Lung (tissue), 12 donors: Measurements from ENCODE around the gene NXNL1. TPM values are rescaled to one million over a fixed set of nuclear protein-coding genes. Genes with fewer than 3 reads are reported as not detected.
A peak's percentile ranks its signal among the peaks of the same experiment; 100 is the strongest.

Source experiments
- ATAC-seq: fragments of 200-7000 bp; cut with Tn5 transposase; one replicate; pipeline ENCODE4 v1.9.1; 2020; ENCODE audit warnings: moderate number of reproducible peaks; ENCODE audit not compliant: insufficient read depth, low FRiP score
- DNase-seq, 3 donors: peaks; one replicate each; pipeline ENCODE4 v3.0.0-alpha.2; 2013 to 2017
- H3K27ac ChIP-seq, 2 donors: one replicate each; pipeline ENCODE4 v1.5.1; 2013; ENCODE audit warnings: mild to moderate bottlenecking in 2 of 2, moderate library complexity in 2 of 2, control low read depth in 1 of 2, inconsistent platforms in 1 of 2, low read depth in 1 of 2, low read length in 1 of 2
- H3K27me3 ChIP-seq, 3 donors: one replicate each; pipeline ENCODE4 v1.5.1; 2013; ENCODE audit warnings: low read length in 2 of 3; ENCODE audit not compliant: control insufficient read depth in 3 of 3, insufficient read depth in 3 of 3
- H3K36me3 ChIP-seq, 4 donors: one replicate each; pipeline ENCODE4 v1.5.1; 2013; ENCODE audit warnings: low read length in 4 of 4, mild to moderate bottlenecking in 1 of 4, moderate library complexity in 1 of 4; ENCODE audit not compliant: control insufficient read depth in 4 of 4, insufficient read depth in 4 of 4
- H3K4me1 ChIP-seq, 5 donors: one replicate each; pipeline ENCODE4 v1.5.1; 2013; ENCODE audit warnings: low read length in 5 of 5, mild to moderate bottlenecking in 2 of 5, moderate library complexity in 1 of 5; ENCODE audit not compliant: control insufficient read depth in 5 of 5, insufficient read depth in 5 of 5
- H3K4me3 ChIP-seq: one replicate; pipeline ENCODE4 v1.5.1; 2013; ENCODE audit warnings: mild to moderate bottlenecking, control low read depth, moderate library complexity
- H3K9ac ChIP-seq, 2 donors: one replicate each; pipeline ENCODE4 v1.5.1; 2013; ENCODE audit warnings: low read length in 2 of 2, control low read depth in 1 of 2; ENCODE audit not compliant: insufficient read depth in 1 of 2
- H3K9me3 ChIP-seq, 4 donors: one replicate each; pipeline ENCODE4 v1.5.1; 2013; ENCODE audit warnings: low read length in 3 of 4, mild to moderate bottlenecking in 1 of 4, moderate library complexity in 1 of 4; ENCODE audit not compliant: control insufficient read depth in 4 of 4, insufficient read depth in 3 of 4
- CTCF ChIP-seq: IDR thresholded peaks from 2 replicates; pipeline ENCODE4 v1.5.1; 2012; ENCODE audit warnings: mild to moderate bottlenecking; ENCODE audit errors: control extremely low read depth, extremely low read depth
- WGBS, 2 donors: extraction: QIAGEN DNeasy Blood & Tissue Kit; methylation state at CpG; one replicate each; pipeline ENCODE4 v1.1.7; 2013; 5-methylcytosine and 5-hydroxymethylcytosine counted together
- polyA plus RNA-seq, 2 donors: library from polyadenylated mRNA; stranded (reverse); fragments of 200-250 nt; gene quantifications; one replicate each; pipeline ENCODE4 v1.2.1, GENCODE V29; 2013
- total RNA-seq, 2 donors: library from RNA; depleted of rRNA in 1 of 2; stranded (reverse); fragments of >200 nt in 1 of 2; gene quantifications; one replicate each; pipeline ENCODE4 v1.2.1, GENCODE V29; 2014 to 2021
- donor health status: control.
- donor health status: control.
- donor health status: Bipolar disorder and iron deficiency.
- donor health status: healthy.
- donor health status: DM: yes; HTN: yes; CAD: no.

The NXNL1 gene
- total and polyA plus RNA-seq, 4 donors, result not detected

DNA sequence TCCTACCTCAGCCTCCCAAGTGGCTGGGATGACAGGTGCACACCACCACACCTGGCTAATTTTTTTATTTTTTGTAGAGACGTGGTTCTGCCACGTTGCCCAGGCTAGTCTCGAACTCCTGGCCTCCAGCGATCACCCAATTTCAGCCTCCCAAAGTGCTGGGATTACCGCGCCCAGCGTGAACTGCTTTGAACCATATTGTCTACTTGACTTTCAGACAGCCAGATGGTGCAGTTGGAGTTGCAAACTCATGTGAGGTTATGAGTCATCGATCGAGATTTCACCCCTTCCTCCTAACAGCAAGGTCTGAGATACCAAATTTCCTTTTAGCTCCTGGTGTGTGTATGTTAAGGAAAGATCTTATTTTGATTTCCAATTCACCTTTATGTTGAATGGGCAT, 12.3 kb upstream of the NXNL1 start:
- Histone ChIP-seq H3K27me3 (no peaks in the 10 kb centered on the region), H3K9me3 (no peaks in the 10 kb centered on the region), H3K27ac (peak overlapping the region in 1 of 2 donors; percentile 55), H3K36me3 (peaks cover 0 to 2% (median 0%) of the 10 kb centered on the region in 4 donors), H3K4me3 (no peak overlapping the region), H3K4me1 (peaks cover 4 to 19% (median 10%) of the 10 kb centered on the region in 5 donors), H3K9ac (no peak overlapping the region)
- DNase-seq (no peak), ATAC-seq (no peak)
- no peak for TF ChIP-seq CTCF
- 63 to 78% methylated on average over 9 of the region's 9 CpGs for WGBS, 2 donors

GRCh38 chr19:17471410-17472125, 10.8 kb upstream of the NXNL1 start:
- 67 to 70% methylated on average over 12 of the region's 12 CpGs for WGBS, 2 donors
- no peak for DNase-seq
- Histone ChIP-seq H3K27me3 (no peaks in the 10 kb centered on the region), H3K4me3 (no peak overlapping the region), H3K9ac (peak overlapping the region in 1 of 2 donors; percentile 68), H3K9me3 (no peaks in the 10 kb centered on the region), H3K27ac (no peak overlapping the region), H3K4me1 (peaks cover 4 to 19% (median 10%) of the 10 kb centered on the region in 5 donors), H3K36me3 (peaks cover 0 to 2% (median 0%) of the 10 kb centered on the region in 4 donors)
- no peak for TF ChIP-seq CTCF
- no peak for ATAC-seq

DNA sequence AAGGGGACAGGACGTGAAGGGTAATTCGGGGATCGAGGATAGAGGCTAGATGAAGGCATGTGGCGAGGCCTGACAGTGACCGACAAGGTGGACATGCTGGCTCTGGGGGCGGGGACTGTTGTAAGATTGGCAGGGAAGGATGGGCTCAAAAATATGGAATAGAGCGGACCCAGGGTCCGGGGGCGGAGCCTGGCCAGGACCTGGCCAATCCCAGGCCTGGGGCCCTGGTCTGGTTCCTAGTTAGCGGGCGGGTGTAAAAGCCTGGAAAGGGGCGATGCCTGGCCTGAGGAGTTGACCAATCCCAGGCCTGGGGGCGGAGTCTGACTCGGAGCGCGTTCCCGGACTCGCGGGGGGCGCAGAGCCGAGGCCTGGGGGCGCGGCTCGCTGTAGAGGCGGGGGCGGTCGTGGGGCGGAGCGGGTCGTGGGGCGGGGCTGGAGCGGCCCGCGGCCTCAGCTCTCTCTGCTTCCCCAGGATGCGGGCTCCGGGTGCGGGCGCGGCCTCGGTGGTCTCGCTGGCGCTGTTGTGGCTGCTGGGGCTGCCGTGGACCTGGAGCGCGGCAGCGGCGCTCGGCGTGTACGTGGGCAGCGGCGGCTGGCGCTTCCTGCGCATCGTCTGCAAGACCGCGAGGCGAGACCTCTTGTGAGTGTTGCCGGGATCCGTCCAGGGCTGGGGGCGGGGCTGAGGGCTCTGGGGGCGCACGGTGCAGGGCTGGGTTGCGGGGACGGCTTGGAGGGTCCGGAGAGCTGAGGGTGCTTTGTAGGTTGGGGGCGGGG, 9.5 kb upstream of the NXNL1 start, which contains the start of gene SLC27A1:
TSS of gene SLC27A1 (plus strand) at position 457 of the 774 bp plus-strand sequence. CDS start at position 474, 17 bp downstream.
- no peak for TF ChIP-seq CTCF
- 0% methylated on average over 57 to 67 of the region's 67 CpGs for WGBS, 2 donors
- ATAC-seq (peak; percentile 92), DNase-seq (peak; percentile 99 to 100 (median 100))
- H3K4me1 ChIP-seq, result peaks cover 4 to 17% (median 10%) of the 10 kb centered on the region in 5 donors
- peak within 1 kb of the TSS; percentile 75 for H3K4me3 ChIP-seq
- H3K27me3 ChIP-seq, result no peaks in the 10 kb centered on the region
- peaks cover 0 to 2% (median 0%) of the 10 kb centered on the region in 4 donors for H3K36me3 ChIP-seq
- peak within 1 kb of the TSS; percentile 68 to 88 for H3K9ac ChIP-seq
- H3K9me3 ChIP-seq, result no peaks in the 10 kb centered on the region
- H3K27ac ChIP-seq, result peak within 1 kb of the TSS; percentile 84 to 93
